Measurements from ENCODE around the gene ERBIN.

Gene ERBIN

GRCh38 chr5:66118304-66118703 lies 191.9 kb downstream of the ERBIN start:
- H3K36me3 ChIP-seq (ENCODE audit: insufficient read depth, low read length) = no peaks in the 10 kb centered on the region

GRCh38 chr5:66122379-66123034 lies 196.1 kb downstream of the ERBIN start:
- Histone ChIP-seq H3K9me3 (ENCODE audit: control insufficient read depth, insufficient read depth, low read length) (no peaks in the 10 kb centered on the region), H3K9ac (ENCODE audit: low read depth, low read length) (no peak overlapping the region), H3K4me1 (ENCODE audit: insufficient read depth, low read length) (no peaks in the 10 kb centered on the region), H3K36me3 (ENCODE audit: insufficient read depth, low read length) (no peaks in the 10 kb centered on the region)

More at GRCh38 chr5:66118304-66118703, 191.9 kb downstream of the ERBIN start:
- Histone ChIP-seq H3K9ac (ENCODE audit: low read depth, low read length) (no peak overlapping the region), H3K4me1 (ENCODE audit: insufficient read depth, low read length) (no peaks in the 10 kb centered on the region), H3K9me3 (ENCODE audit: control insufficient read depth, insufficient read depth, low read length) (no peaks in the 10 kb centered on the region)

DNA sequence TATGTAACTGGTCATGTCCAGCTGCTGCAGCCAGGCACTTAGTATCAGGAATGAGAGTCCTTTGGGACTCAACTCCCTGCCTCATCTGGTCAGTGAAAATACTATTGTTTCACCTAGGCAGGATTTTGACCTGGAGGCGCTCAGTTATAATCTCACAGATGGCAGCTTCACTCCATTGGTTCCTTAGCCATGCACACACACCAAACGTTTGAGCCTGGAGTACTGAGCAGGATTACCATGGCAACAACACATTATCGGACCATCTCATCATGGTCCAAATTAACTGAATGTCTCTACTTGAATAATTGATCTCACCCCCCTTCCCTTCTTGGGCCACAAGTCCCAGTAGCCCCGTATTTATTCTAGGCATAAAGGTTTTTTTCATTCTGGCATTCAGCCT lies 202.8 kb downstream of the ERBIN start:
- Histone ChIP-seq H3K4me1 (ENCODE audit: insufficient read depth, low read length) (no peaks in the 10 kb centered on the region), H3K36me3 (ENCODE audit: insufficient read depth, low read length) (no peaks in the 10 kb centered on the region), H3K9ac (ENCODE audit: low read depth, low read length) (no peak overlapping the region), H3K9me3 (ENCODE audit: control insufficient read depth, insufficient read depth, low read length) (no peaks in the 10 kb centered on the region; the same call in 1 of the 2 replicates)

DNA sequence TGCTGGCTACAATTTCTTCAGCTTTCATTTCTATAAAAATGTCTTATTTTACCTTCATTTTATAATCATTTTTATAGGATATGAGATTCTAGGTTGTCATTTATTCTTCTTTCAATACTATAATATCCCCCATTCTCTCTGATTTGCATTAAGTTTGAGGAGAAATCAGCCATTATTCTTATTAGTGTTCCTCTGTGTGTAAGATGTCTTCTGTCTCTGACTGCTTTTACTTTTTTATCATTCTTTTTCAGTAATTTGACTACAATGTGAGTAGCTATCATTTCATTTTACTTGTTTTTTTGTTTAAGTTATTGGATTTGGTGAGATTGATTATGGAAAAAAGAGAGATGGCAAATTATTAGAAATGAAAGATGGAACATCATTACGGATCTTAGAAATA lies 204.1 kb downstream of the ERBIN start:
- Histone ChIP-seq H3K9ac (ENCODE audit: low read depth, low read length) (no peak overlapping the region), H3K36me3 (ENCODE audit: insufficient read depth, low read length) (no peaks in the 10 kb centered on the region), H3K9me3 (ENCODE audit: control insufficient read depth, insufficient read depth, low read length) (no peaks in the 10 kb centered on the region; the same call in 1 of the 2 replicates), H3K4me1 (ENCODE audit: insufficient read depth, low read length) (no peaks in the 10 kb centered on the region)
